Measurements from ENCODE around the gene DNAH6.

DNA sequence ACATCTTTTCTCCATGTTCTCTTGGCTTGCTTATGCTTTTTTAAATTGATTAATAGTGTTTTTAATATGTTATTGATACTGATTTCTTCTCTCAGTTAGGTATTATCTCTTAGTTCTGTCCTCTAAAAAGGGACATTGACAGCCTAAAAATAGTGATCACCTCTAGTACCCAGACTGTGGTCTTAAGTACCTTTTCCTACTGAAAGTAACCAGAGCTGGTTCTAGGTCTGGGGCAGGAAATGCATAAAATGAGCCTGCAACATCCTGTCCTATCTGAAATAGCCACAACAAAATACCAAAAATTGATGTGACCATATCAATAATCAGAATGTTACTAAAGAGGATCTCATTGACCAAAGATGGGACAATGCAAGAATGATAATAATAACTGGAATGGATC lies 113.3 kb downstream of the DNAH6 start:
- TF ChIP-seq SUZ12 (IDR thresholded peaks at IDR 0.05; ENCODE audit: extremely low read depth, insufficient read depth, insufficient read length) = no peak
- no peak for TF ChIP-seq ZNF274 (IDR thresholded peaks at IDR 0.05; ENCODE audit: low read depth, low read length)

Measured in NT2/D1 (cell line).